ENCODE measurements around the gene EPS8L1.

The EPS8L1 gene

DNA sequence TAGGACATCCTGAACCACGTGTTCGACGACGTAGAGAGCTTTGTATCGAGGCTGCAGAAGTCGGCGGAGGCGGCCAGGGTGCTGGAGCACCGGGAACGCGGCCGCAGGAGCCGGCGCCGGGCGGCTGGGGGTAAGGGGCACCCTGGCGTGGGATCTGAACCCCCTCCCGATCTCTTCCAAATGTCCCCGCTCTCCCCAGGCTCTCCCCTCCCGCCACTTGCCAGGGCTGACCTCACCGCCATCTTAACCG, 6.0 kb downstream of the EPS8L1 start:
- DNase-seq = no peak

DNA sequence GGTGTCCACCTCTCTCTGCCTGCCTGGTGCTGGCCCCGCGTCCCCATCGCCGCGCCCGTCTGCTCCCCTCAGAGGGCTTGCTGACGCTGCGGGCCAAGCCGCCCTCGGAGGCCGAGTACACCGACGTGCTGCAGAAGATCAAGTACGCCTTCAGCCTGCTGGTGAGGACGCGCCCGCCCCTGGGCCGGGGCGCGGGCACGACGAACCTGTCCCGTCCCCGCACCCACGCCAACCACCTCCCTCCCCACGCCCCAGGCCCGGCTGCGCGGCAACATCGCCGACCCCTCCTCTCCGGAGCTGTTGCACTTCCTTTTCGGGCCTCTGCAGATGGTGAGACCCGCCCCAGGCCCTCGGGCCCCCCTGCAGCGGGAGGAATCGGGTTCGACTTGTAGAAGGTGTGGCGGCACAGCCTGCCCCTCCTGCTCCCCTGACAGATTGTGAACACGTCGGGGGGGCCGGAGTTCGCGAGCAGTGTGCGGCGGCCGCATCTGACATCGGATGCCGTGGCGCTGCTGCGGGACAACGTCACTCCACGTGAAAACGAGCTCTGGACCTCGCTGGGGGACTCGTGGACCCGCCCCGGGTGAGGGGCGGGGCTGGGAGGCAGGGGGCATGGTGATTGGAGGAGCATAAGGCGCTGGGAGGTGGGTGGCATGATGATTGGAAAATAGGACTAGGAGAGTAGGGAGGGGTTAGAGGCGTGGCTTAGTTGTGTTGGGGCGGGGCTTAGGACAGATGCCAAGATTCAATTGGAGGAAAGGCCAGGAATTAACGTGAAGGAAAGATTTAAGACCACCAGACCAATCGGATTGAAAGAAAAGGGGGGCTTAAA, 6.6 kb downstream of the EPS8L1 start:
- peak; percentile 12 for DNase-seq

DNA sequence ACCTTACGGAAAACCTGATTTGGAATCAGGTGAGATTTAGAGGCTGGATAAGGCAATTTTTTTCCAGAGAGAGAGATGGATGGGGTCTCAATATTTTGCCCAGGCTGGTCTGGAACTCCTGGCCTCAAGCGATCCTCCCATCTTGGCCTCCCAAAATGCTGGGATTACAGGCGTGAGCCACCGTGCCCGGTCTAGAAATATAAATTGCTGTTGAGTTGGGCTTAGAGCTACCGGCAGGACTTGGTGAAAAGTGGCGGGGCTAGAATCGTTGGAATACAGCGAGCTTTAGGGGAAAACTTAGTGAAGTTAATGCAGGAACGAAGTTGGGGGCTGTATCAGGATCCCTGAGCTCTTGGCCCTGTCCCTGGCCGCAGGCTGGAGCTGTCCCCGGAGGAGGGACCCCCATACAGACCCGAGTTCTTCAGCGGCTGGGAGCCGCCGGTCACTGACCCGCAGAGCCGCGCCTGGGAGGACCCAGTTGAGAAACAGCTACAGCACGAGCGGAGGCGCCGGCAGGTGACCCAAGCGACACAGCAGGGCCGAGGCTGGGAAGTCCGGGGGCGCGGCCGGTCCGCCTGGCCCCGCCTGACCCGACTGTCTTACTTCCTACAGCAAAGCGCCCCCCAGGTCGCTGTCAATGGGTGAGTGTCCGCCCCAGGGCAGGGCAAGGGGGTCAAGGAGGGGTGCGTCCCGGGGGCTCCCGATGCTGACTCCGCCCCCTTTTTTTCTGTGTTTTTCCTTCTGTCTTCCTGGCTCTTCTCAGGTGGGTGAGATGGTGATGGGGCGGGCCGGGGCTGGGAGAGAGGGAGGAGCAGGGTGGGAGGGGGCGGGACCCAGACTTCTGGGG, 7.6 kb downstream of the EPS8L1 start:
- DNase-seq = no peak

DNA sequence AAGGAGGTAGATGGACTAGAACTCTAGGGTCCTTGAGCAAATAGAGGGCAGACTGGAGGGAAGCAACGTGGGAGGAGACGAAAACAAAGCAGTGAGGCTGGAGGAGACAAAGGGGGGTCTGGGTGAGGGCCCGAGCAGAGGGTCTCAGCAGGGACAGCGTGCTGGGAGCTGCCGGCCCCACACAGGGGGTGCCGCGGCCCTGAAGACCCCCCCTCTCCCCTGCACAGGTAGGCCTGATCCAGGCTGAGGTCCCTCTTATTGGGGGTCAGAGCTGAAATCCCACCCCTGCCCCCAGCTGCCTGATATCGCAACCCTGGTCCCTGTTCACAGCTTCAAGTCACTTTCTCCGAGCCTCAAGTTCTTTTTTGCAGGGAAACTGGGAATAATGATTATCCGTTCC, 8.7 kb downstream of the EPS8L1 start:
- DNase-seq = no peak

DNA sequence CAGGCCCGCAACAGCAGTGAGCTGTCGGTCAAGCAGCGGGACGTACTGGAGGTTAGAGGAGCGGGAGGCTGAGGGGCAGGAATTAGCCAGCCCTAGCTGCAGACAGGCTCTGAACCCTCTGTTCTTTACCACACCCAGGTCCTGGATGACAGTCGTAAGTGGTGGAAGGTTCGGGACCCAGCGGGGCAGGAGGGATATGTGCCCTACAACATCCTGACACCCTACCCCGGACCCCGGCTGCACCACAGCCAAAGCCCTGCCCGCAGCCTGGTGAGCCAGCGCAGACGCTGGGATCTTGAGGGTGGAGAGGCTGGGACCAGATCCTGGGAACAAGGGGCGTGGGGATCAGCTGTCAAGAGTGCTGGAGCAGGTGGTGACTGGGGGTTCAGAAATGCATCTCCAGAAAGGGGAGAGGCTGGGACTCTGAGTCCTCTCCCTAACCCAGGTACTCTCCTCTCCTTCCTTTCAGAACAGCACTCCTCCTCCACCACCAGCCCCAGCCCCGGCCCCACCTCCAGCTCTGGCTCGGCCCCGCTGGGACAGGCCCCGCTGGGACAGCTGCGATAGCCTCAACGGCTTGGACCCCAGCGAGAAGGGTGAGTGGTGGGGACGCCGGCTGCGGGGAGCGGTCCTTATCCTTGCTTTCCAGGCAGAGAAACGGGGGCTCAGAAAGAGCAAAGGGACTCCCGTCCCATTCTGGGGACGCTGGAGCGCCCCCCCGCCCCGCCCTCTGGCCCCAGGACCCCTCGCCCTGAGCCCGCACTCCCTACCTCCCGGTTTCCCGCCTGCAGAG, 10.4 kb downstream of the EPS8L1 start:
- no peak for DNase-seq

DNA sequence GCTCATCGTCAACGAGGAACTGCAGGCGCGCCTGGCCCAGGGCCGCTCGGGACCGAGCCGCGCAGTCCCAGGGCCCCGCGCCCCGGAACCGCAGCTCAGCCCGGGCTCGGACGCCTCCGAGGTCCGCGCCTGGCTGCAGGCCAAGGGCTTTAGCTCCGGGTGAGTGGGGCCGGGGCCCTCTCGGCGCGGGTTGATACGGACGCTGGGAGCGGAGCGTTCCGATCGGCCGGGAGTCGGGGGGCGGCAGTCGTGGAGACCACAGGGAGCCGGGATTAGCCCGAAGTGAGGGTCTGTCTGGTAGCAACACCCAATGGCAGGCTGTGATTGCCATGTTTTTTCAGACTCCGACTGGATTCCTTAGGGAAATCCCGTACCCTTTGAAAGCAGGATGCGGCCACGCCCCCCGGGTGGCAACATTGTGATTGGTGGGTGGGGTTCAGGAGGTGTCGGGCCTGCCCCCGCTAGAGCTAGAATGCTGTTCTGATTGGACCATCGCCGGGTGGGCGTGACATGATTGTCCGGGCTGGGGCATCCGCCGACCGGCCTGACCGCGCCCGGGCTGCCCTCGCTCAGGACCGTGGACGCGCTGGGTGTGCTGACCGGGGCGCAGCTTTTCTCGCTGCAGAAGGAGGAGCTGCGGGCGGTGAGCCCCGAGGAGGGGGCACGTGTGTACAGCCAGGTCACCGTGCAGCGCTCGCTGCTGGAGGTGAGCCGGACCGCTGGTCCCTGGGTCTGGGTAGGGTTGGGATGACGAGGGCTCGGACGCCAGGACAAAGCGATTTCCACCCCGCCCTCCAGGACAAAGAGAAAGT, 11.3 kb downstream of the EPS8L1 start:
- DNase-seq = peak; percentile 75

DNA sequence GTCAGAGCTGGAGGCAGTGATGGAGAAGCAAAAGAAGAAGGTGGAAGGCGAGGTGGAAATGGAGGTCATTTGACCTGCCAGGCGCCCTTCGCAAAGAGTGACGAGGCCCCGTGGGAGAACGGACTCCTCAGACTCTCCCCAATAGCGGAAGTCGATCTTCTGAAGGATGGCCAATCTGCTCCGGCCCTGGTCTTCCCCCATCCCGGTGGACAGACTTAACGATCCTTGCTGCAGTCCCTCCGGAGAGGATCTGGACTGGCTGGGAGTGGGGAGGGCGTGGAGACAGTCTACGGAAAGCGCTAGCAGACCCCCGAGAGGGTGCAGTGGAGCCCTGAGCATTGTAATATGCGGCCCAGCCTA, 11.9 kb downstream of the EPS8L1 start:
- no peak for DNase-seq

DNA sequence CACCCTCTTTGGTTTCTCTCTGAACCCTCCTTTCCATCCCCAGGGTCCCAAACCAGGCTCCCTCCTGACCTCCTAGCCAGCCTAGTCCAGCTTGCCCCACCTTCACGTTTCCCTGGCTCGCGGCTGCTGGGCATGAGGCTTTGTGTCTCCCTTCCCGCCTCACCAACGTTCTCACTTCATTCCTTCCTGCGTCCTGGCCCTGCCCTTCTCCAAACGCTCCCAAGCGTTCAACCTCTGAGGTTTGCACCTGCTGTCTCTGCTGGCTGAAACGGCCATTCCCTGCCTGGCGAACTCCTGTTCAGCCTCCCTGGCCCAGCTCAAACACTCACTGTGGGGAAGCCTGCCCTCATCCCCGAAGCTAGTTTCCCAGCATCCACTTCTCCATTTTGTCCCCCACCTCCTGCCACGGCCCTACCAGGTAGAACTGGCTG, 12.4 kb downstream of the EPS8L1 start:
- no peak for DNase-seq

DNA sequence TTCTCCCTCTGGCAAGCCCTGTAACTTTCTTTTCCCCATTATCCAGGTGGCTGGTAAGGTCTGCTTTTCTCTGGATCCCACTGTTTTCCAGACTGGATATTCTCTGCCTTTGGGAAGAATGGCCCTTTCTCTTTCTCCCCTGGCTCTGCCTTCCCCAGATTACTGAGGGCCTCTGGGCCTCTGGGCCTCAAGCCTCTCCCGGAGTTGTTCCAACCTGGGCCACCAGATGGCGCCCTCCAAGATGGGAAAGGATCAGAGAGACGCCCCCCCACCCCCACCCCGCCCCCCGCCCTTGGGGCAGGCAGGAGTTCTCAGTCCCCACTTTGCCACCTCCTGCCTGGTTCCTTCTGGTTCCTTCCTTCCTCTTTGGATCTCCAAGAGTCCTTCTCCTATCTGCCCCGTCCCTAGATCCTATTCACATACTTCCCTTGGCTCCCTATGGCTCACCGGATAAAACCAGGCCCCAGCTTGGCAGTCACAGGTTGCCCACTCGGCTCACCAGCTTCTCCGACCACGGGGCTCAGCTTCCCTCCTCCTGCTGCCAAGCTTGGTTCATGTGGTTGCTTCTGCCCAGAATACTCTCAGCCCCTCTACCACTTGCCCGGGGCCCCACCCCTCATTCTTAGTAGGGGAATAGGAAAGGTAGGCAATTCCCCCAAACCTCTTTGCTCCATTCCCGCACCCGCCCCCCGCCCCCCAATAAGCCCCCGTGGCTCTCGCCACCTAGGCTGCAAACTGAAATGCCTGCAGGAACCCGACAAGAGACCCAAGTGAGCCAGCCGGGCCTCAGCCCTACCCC, 13.1 kb downstream of the EPS8L1 start:
- DNase-seq = peak; percentile 25

DNA sequence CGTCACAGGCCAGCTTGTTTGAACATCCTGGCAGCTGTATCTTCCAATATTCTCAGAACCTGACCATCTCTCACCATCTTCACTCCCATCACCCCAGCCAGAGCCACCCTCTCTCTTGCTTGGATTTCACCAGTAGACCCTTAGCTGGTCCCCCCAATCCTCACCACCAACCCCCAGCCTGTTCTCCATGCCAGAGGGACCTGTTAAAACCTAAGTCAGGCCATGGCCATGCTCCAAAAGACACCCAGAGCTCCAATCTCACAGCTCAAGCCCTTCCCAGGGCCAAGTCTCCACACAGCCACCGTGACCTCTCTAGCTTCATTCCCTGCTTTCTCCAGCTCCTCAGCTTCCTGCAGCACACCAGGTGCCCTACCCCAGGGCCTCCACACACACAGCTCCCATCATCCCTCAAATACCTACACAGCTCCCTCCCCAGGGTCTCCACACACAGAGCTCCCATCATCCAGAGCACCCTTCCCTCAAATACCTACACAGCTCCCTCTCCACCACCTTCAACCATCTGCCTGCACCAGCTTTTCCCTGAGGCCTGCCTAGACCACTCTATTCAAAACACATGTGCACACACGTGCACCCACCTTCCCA, 13.8 kb downstream of the EPS8L1 start:
- no peak for DNase-seq

DNA sequence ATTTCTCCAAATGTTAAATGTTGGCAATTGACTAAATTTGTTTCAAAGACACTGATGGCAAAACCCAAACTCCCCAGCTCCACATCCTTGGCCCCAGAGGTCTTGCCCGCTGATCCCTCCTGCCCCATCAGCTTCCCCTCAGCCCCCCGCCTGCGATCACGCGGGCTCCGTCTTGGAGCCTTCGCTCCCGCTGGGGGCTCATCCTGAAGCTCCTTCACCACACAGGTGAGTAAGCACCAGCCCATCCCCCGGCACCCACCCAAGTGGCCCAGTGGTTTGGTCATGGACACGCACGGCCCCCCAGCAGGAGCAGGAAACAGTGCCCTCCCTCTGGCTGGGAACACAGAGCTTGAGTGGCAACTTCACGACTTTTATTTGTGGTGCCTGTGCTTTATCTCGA, 14.9 kb downstream of the EPS8L1 start:
- no peak for DNase-seq

DNA sequence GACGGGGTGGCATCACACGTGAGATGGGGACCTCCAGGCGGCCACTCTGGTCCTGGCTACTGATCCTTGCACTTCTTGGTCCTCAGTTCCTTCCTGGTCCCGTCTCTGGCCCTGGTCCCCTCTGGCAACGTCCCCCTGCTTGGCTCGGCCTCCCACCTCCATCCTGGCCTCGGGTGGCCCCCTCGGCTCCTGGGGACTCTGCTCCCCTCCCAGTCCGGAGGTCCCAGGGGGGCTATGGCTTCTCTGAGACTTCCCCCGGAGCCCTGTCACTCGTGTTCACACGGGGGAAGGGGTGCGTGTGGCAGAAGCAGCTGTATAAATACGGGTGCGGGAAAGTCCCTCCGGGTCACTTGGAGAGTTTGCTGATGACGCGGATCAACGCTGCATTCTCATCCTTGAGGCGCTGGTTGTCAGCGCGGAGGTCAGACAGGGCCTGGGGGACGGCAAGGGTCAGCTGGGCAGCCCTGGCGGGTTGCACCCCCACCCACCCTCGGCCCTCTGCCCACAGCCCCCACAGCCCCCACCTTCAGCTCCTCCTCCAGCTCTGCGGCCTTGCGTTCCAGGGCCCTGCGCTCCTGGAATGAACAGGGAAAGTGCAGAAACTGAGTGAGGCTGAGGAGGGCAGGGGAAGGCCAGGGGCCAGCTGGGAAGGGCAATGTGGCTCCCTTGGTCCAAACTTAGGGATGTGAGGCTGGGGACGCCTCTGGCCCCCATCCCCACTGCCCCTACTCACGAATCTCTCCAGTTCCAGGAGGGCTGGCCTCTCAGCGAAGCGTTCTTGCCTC, 15.6 kb downstream of the EPS8L1 start:
- DNase-seq = no peak

DNA sequence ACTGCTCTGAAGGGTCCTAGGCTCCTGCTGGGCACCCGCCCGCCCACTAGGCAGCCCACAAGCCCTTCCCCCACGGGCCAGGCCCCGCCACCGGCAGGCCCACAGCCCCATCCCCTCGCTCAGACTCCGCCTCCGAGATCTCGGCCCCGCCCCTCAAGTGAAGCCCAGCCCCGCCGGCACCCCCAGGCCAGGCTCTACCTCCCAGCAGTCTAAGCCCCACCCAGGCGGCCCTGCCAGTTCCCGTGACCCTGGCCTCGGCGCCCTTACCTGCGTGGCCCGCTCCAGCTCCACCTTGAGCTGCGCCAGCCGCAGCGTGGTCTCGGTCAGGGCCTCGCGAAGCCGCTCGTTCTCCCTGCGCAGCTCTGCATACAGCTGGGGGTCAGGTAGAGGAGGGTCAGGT, 16.3 kb downstream of the EPS8L1 start:
- no peak for DNase-seq

DNA sequence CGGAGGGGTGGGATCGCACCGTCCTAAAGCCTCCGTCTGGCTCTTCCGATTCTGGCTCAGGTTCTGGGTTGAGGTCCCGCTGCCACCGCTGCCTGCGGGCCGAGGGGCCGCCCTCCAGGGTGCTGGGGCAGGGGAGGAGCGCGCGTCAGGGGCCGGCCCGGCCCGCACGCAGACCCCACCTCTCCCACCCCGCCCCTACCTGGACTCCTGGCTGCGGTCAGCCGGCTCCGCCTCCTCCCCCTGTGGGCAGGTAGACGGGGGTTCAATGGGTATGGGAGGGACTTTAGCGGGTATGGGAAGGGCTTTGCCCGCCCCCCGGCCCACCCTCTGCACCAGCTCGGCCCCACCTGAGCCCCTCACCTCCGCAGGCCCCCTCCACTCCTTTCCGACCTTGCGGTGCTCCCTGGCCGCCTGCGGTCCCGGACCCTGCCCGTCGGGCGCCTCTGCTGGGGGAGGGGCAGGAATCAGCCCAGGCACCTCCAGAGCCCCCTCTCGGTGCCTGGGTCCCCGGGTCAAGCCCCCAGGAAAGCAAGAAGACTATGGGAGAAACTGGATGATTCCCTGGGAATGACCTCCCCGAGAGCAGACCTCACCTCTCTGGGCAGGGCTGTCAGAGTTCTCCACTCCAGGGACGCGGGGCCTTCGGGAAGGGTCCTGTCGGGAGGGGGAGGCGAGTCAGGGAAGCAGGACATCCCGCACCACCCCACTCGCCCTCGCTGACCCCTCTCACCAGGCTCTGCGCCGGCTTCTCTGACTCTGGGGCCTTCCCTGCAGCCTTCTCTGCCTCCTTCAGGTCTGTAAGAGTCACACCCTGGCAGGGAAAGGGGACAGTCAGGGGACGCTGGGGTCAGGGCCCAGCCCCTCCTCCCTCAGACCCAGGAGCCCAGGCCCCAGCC, 17.0 kb downstream of the EPS8L1 start:
- DNase-seq = no peak

DNA sequence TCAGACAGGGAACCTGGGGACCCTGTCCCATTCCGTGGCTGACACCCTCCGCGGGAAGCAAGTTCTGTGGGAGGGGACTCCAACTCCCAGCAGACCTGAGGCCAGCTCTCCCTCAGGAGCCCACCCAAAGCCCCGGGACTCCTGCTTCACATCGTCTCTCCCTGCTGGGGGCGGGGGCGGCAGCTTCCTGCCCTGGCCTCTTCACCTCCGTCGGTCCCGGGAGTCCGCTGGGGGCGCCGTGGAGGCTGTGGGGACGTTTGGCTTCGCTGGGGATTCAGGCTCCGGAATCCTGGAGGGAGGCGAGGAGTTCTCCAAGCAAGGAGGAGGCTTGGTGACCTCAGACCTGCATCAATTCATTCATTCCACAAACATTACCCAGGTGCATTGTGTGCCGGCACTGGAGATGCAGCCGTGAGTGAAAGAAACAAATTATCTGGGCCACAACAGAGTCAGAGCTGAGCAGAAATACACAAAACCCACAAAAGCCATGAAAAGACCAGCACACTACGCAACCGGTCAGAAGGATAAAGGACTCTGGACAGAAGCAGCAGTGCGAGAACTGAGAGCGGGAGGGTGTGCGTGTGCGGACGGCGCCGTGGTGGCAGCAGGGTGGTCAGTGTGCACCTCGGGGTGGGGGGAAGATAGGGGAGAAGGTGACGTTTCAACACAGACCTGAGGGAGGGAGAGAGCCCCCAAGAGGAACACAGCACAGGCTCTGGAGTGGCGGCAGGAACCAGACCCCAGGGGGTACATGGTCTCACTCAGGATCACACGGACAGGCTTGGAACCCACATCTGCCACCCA, 19.0 kb downstream of the EPS8L1 start:
- no peak for DNase-seq

DNA sequence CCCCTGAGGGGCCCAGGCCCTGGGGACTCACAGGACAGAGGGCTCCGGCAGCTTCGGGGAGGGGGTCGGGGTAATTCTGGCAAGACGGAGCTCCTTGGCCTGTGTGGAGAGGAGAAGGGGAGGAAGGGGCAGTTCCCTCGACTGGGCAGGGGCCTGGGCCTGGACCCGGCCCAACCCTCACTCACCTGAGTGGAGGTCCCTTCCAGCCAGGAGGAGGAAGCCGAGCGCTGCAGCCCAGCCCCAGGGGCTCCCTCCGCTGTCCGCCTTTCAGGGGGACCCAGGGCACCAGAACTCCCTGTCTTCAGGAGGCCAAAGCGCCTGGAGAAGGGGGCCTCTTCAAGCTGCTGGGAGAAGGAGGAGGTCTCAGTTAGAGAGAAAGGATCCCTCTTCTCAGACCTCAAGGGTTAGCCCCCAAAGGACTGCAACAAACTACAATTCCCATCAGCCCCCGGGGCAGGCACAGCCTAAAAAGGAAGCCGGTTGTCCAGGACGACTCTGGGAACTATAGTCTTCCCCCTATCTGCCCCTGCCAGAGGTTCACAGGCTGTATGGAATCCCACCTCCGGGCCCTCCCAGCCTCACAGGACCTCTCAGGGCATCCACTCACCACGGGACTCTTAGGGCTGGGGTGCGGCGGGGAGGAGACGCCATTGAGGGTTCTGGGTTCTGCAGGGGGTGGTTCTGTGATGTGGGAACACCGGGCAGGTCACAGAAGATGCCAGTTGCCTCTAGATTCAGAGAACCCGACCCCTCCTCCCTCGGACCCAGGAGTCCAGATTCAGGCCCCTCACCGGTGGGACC, 19.8 kb downstream of the EPS8L1 start:
- no peak for DNase-seq

DNA sequence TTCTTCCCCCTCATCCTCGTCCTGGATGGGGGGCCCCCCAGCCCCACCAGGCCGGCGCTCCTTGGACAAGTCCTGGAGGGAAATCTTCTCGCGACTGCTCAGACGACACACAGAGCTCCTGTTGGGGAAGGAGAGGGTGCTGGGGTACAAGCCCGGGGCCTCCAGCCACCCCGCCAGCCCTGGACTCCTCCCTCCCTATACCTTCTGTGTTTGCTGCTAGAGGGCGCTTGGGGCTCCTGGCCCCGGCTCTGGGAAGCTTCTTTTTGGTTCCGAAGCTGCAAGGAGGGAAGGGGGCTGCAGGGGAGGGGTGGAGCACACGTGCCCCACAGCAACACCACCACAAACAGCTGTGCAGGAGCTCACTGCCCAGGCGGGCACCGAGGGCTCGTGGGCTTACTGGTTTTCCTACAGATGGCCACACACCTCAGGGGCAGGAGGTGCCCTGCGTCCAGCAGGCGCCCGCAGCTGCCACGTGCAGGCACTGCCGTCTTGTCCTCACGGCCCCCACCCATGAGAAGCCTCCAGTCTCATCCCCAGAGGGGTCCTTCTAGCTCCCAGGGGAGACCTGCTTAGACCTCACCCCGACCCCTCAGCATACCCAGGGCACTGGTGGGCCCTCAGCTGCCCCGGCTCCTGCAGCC, 20.5 kb downstream of the EPS8L1 start:
- no peak for DNase-seq
